ENCODE results near the gene TULP3.

- TF ChIP-seq CTCF (conservative IDR thresholded peaks at IDR 0.05; ENCODE audit: low read length) (no peak), EZH2phosphoT487 (IDR thresholded peaks at IDR 0.05; ENCODE audit: borderline replicate concordance, low read depth, low read length) (no peak)
Measured at GRCh38 chr12:2976581-2976996, 85.9 kb downstream of the TULP3 start.
